K562 (cell line): Measurements from ENCODE around the gene CLCN6. TPM values are rescaled to one million over a fixed set of nuclear protein-coding genes. Genes with fewer than 3 reads are reported as not detected.

Source experiments
- CREBBP ChIP-seq: IDR thresholded peaks from one replicate; pipeline ENCODE4 v1.6.1; 2012; ENCODE audit warnings: low read depth, mild to moderate bottlenecking, control low read depth, inconsistent platforms, low read length
- HMBOX1 ChIP-seq: sonication (generic); IDR thresholded peaks from 2 replicates; pipeline ENCODE4 v1.6.1; 2016
- MTA1 ChIP-seq: fragments of 450-650 bp; IDR thresholded peaks from 2 replicates; pipeline ENCODE4 v1.6.1; 2017; ENCODE audit warnings: borderline replicate concordance
- NBN ChIP-seq: fragments of 450-650 bp; IDR thresholded peaks from 2 replicates; pipeline ENCODE4 v1.6.1; 2016; ENCODE audit warnings: low read depth, mild to moderate bottlenecking
- NR1H2 ChIP-seq: sonication (generic); formaldehyde crosslinking; IDR thresholded peaks from 2 replicates; pipeline ENCODE4 v1.4.0; 2020; ENCODE audit warnings: mild to moderate bottlenecking, missing genetic modification reagents
- REST ChIP-seq, 2 experiments: fragments of 450-650 bp; formaldehyde crosslinking in 1 of 2; IDR thresholded peaks; 2 replicates each; pipeline versions ENCODE4 v1.4.0 to v1.6.1; 2014 to 2020; ENCODE audit warnings: mild to moderate bottlenecking in 2 of 2, borderline replicate concordance in 1 of 2, low read depth in 1 of 2
- SMARCC2 ChIP-seq: fragments of 450-650 bp; IDR thresholded peaks from 2 replicates; pipeline ENCODE4 v1.6.1; 2017; ENCODE audit warnings: antibody characterized with exemption, moderate library complexity, mild to moderate bottlenecking, low read depth
- ZNF655 ChIP-seq: fragments of 250-450 bp; sonication (Bioruptor Pico); IDR thresholded peaks from 2 replicates; pipeline ENCODE4 v1.5.0; 2021
- polyA plus RNA-seq, 8 experiments: library from polyadenylated mRNA; depleted of rRNA in 4 of 8; stranded (reverse) in 5 of 8; unstranded in 3 of 8; fragments of >200 nt; fragmentation: Nextera tagmentation in 2 of 8; fragmentation: Illumina TruSeq in 1 of 8; extraction: Ambion mirVana in 2 of 8; extraction: Trizol in 1 of 8; gene quantifications; 2 replicates each; pipeline versions ENCODE4 v1.2.1 to v1.2.3, GENCODE V29; 2011 to 2014; ENCODE audit warnings: inconsistent platforms in 1 of 8, missing spikeins in 1 of 8
- total RNA-seq, 7 experiments: library from RNA; depleted of rRNA in 6 of 7; stranded (reverse); fragments of >200 nt in 6 of 7; fragmentation: Illumina TruSeq in 2 of 7; extraction: Trizol in 2 of 7; gene quantifications; 2 replicates each; pipeline versions ENCODE4 v1.2.1 to v1.2.3, GENCODE V29; 2011 to 2021; ENCODE audit warnings: low replicate concordance in 1 of 7
- TF ChIP-seq, protein P1 (sequence below): IDR thresholded peaks from 3 replicates; pipeline ENCODE4 v1.6.1; 2011; ENCODE audit warnings: borderline replicate concordance, mild to moderate bottlenecking; ENCODE audit not compliant: insufficient read length, insufficient read depth
- TF ChIP-seq, protein P2 (sequence below): fragments of 450-650 bp; IDR thresholded peaks from 2 replicates; pipeline ENCODE4 v1.6.1; 2016; ENCODE audit warnings: missing biosample characterization, missing genetic modification characterization
- TF ChIP-seq, protein P3 (sequence below): fragments of 150-350 bp; conservative IDR thresholded peaks from 2 replicates; pipeline ENCODE4 v1.6.1; 2014; ENCODE audit warnings: low read length

Gene CLCN6
- total and polyA plus RNA-seq, 9 of the 15 experiments (the other 6 are each of a cell fraction or from before 2014, with no cell fraction given): 2.0 to 21.8 (median 13.6) TPM

DNA sequence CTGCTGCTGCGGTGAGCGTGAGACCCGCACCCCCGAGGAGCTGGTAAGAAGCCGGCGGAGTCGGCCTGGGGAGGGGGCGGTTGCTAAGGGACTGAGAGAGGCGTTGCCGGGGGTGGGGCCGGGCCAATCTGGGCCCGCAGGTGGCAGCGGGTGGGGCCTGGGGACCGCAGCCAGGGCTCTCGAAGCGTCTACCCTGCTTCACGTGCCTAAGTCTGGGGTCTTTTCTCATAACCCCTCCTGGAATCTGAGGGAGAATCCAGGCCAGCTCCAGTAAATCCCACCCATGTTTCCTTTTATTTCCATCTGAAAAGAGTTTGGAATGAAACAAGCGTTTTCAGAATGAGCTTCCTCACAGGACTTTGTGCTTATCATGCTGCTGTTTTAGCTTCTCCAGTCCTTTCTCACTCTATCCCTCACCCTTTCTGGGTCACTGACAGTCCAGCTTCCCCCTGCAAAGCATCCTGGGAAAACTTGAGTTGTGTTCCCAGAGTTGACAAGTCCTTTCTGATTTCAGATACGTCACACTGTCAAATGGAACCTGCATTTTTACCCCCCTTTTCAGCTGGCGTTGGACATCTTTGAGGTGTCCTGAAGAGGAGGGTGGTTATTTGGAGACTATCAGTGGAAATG is 431 bp downstream of the CLCN6 start (continued):
- TF ChIP-seq, protein P1, sequence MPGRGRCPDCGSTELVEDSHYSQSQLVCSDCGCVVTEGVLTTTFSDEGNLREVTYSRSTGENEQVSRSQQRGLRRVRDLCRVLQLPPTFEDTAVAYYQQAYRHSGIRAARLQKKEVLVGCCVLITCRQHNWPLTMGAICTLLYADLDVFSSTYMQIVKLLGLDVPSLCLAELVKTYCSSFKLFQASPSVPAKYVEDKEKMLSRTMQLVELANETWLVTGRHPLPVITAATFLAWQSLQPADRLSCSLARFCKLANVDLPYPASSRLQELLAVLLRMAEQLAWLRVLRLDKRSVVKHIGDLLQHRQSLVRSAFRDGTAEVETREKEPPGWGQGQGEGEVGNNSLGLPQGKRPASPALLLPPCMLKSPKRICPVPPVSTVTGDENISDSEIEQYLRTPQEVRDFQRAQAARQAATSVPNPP: no peak
- TF ChIP-seq ZNF655 (CRISPR knock-in tag) (no peak), SMARCC2 (no peak), NR1H2 (CRISPR knock-in tag) (no peak), CREBBP (no peak), REST (IDR thresholded peaks at IDR 0.05; ENCODE audit: borderline replicate concordance) (no peak), REST (CRISPR knock-in tag; IDR thresholded peaks at IDR 0.05; ENCODE audit: low read depth) (no peak; the same call in 1 of the 2 replicates), HMBOX1 (no peak), NBN (no peak), MTA1 (peak; percentile 83; the same call in 1 of the 2 replicates)
- TF ChIP-seq, protein P2, sequence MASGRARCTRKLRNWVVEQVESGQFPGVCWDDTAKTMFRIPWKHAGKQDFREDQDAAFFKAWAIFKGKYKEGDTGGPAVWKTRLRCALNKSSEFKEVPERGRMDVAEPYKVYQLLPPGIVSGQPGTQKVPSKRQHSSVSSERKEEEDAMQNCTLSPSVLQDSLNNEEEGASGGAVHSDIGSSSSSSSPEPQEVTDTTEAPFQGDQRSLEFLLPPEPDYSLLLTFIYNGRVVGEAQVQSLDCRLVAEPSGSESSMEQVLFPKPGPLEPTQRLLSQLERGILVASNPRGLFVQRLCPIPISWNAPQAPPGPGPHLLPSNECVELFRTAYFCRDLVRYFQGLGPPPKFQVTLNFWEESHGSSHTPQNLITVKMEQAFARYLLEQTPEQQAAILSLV (tag): no peak
- TF ChIP-seq, protein P3, sequence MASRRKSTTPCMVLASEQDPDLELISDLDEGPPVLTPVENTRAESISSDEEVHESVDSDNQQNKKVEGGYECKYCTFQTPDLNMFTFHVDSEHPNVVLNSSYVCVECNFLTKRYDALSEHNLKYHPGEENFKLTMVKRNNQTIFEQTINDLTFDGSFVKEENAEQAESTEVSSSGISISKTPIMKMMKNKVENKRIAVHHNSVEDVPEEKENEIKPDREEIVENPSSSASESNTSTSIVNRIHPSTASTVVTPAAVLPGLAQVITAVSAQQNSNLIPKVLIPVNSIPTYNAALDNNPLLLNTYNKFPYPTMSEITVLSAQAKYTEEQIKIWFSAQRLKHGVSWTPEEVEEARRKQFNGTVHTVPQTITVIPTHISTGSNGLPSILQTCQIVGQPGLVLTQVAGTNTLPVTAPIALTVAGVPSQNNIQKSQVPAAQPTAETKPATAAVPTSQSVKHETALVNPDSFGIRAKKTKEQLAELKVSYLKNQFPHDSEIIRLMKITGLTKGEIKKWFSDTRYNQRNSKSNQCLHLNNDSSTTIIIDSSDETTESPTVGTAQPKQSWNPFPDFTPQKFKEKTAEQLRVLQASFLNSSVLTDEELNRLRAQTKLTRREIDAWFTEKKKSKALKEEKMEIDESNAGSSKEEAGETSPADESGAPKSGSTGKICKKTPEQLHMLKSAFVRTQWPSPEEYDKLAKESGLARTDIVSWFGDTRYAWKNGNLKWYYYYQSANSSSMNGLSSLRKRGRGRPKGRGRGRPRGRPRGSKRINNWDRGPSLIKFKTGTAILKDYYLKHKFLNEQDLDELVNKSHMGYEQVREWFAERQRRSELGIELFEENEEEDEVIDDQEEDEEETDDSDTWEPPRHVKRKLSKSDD: no peak
